GM19238 (cell line): ENCODE results near the gene DYTN.

Experiments used
- DNase-seq: peaks from one replicate; pipeline ENCODE4 v3.0.0; 2011; ENCODE audit warnings: low spot score; ENCODE audit not compliant: insufficient read length

DYTN gene

GRCh38 chr2:206616151-206616550, 102.0 kb downstream of the DYTN start:
- no peak for DNase-seq

GRCh38 chr2:206615417-206616089, 102.6 kb downstream of the DYTN start:
- DNase-seq: no peak

GRCh38 chr2:206614811-206615210, 103.4 kb downstream of the DYTN start:
- DNase-seq: no peak

GRCh38 chr2:206611736-206612135, 106.5 kb downstream of the DYTN start:
- no peak for DNase-seq

GRCh38 chr2:206611191-206611590, 107.0 kb downstream of the DYTN start:
- DNase-seq: no peak

- DNase-seq: no peak
Measured at GRCh38 chr2:206610451-206610850, 107.7 kb downstream of the DYTN start.

GRCh38 chr2:206603243-206603642, 115.0 kb downstream of the DYTN start:
- no peak for DNase-seq
